NCI-H345 (cell line): Measurements from ENCODE around the gene UTP15.
A peak's percentile ranks its signal among the peaks of the same experiment; 100 is the strongest.

ENCODE experiments used
- DNase-seq: peaks from one replicate; lab custom pipeline; 2025; lab: John Stamatoyannopoulos, UW

Gene UTP15

DNA sequence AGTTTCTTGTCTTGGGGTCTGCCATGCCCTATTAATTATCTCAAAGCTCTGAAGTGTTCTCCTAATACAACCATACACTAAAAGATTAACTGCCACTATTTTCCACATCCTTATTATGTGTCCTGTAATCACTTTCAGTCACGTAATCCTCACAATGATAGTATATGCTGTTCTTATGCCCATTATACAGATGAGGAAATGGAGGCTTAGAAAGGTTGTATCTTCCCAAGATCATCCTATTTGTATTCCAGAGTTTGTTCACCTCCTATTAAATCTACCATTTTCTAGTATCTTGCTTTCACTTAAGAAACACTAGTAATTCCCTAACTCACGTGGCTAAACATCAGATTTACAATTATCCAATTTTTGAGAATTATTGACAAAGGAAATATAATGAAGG, 57.5 kb downstream of the UTP15 start:
- no peak for DNase-seq

DNA sequence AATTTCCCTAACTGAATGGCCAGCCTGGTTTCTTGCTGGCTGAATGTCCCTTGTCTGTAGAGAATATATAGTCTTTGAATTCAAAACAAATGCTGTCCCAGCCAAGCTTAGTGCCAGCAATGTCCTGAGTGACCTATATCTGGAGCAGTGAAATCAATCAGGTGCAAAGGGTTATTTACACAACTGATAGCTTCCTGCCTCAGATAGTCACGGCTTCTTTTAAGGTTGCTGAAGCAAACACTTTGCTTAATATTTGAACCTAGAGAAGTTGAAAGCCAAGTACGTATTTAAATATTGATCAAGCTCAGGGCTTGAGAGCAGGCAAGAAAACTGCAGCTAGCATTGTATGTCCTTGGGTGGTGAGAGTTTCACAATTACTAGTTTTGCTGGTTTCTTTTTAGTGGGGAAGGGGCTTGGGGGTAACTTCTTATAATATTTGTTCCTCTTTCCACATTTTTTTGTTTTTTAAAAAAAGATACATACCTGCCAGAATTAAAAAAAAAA, 58.4 kb downstream of the UTP15 start:
- no peak for DNase-seq

DNA sequence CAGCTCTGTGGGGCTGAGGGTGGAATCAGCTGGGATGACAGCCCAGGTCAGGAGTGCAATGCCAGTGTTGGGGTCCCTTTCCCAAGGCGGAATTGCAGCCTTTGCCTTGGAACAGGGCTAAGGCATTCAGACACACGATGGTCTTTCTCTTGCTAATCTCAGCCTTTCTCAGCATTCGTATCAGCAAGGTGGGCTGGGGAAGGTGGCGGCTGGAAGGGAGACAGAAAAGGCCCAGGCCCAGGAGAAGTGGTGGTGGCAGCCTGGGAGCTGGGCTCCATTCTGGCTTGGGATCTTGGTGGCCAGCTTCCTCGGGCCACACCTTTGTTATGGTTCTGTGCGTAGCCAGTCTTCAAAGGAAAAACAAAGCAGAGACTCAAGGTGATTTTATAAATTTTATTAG, 59.3 kb downstream of the UTP15 start:
- no peak for DNase-seq

DNA sequence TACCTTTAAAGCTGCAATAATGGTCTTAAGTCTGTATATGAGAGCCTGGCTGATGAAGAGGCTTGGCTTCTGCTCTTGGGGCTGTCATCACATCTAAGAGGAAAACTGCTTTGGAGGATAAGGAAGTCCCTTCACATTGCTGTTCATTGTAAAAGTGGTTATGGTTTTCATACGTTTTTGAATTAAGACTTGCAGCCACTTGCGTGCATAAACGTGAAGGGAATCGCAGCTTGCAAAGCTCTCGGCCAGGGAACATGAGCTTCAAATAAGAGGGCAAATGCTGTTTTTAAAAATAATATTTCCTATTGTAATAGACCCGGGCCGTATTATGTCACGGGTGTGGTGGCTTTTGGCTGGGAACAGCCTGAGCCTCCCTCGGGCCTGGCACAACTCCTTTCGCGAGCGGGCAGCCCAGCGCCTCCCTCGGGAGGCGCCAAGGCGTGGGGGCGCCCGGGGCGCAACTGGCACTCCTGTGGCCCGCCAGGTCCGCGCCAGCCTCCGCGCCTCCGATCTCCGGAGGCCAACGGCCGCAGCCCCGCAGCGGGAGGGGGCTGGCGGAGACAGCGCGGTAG, 59.9 kb downstream of the UTP15 start:
- no peak for DNase-seq

DNA sequence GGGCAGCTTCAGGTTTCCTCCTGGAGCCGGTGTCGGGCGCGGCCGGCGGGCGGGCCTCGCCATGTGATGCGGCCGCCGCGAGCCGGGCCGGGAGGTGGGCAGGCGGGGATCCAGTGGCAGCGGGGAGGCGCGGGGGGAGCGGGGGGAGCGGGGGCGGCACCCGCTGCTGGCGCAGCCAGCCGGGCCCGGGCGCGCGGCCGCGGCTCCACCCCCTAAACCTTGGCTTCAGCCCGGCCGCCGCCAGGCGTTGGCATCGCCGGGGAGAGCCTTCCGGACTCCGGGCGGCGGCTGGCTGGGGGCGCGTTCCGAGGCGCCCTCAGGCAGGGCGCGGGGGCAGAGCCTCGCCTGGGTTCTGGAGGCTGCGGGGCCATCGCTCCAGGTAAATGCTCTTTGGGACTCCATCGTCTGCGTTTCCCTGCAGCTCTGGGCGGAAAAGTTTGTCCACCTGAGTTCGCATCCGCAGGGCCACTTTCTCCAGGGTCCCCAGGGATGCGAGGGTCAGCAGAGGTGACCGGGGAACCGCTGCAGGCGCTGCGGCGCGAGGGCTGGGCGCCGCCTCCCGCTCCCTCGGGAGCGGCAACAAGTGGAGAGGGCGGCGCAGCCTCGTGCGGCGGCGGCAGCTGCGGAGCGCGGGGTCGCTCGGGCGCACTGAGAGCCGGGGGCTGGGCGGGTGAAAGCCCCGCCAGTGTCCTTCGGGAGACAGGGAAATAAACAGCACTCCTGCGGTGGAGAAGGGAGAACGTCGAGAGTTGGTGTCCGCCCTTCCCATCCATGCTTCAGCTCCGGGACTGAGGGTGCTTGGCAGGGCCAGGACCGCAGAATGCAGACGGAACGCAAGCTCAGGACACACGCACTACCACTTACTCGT, 60.6 kb downstream of the UTP15 start, which contains the start of gene ARHGEF28:
ARHGEF28 (plus strand) TSS at position 253 of the 868 bp plus-strand sequence. CDS start 58,656 bp downstream, outside the sequence.
- DNase-seq = peak; percentile 70

DNA sequence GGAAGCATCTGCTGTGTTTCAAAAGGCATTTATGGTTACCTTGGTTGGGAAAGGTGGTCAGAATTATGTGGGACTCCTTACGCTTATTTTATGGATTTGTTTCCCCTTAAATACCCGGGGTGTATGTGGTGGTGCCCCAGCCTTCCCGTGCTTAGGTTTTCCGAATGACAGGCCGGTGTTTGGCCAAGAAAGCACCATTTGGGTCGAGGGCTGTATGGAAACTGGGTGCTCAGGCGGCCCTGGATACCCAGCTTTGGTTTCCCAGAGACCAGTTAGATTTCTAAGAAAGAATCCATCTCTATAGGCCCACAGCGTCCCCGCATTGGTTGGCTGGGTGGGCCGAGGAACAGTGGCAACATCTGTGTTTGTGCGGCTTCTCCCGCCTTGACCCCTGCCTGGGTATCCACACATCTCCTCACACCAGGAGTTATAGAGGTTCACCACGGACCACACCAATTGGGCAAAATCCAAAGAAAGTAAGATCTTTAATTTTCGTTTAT, 61.3 kb downstream of the UTP15 start:
- no peak for DNase-seq

DNA sequence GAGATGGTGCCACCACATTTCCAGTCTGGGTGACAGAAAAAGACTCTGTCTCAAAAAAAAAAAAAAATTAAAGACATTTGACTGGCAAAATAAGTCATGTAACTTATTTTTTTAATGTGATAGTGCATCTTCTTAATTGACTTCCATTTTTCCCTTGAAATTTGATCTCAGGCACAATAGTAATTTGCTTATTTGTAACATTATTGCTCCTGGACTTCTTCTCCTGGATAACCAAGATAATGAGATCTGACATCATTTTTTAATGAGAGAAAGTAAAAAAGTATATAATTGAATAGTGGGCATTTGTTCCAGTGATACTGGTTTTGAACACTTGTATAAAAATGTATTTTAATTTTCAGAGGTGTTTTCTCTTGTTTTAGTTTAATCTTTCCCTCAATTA, 63.9 kb downstream of the UTP15 start:
- DNase-seq = no peak

DNA sequence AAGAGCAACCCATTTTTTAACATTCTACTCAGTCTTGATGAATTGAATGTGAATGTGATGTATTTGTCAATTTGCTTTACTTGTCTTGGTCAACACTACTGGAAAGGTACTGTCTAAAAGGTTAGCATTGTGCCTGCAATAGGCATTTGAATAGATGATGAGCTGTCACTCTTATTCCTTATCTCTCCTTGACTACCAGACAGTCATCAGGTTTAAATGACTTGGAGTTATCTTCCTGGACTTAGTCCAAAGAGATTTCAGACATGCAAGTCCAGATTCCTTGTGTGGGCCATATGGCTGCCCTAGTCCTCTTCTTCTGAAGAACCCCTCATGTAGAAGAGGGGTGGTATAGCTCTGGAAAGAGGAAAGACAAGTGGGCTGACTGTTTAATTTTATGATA, 65.2 kb downstream of the UTP15 start:
- DNase-seq = no peak

DNA sequence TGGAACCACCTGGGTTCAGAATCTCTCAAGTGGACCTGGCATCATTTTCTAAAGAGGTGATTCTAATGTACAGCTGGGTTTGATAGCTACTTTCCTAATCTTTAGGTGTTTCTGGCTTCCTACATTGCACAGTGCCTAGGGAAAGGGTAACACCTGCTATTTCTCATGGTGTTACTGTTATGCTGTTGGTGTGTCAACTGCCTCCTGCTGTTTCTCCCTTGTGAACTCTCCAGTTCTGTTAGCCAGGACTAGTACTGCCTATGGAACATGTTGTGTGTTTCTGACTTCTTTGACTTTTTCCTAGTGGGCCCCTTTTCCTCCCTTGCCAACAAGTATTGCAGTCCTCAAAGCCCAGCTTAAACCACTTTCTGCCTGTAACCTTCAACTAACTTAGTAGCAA, 66.0 kb downstream of the UTP15 start:
- DNase-seq = no peak
